Measurements from ENCODE around the gene BCL2L14.
"Not testable (repeated sequence)": the region's sequence is repeated elsewhere in the genome, so short reads cannot be mapped to it uniquely, and the experiment has no call there.

BCL2L14 gene

GRCh38 chr12:12107678-12108077 is 36.9 kb downstream of the BCL2L14 start:
- no peak for DNase-seq (ENCODE audit: low read depth in 2 of 2)

- DNase-seq (ENCODE audit: low read depth in 2 of 2) = no peak
Observed at GRCh38 chr12:12108441-12109058, 37.8 kb downstream of the BCL2L14 start.

DNA sequence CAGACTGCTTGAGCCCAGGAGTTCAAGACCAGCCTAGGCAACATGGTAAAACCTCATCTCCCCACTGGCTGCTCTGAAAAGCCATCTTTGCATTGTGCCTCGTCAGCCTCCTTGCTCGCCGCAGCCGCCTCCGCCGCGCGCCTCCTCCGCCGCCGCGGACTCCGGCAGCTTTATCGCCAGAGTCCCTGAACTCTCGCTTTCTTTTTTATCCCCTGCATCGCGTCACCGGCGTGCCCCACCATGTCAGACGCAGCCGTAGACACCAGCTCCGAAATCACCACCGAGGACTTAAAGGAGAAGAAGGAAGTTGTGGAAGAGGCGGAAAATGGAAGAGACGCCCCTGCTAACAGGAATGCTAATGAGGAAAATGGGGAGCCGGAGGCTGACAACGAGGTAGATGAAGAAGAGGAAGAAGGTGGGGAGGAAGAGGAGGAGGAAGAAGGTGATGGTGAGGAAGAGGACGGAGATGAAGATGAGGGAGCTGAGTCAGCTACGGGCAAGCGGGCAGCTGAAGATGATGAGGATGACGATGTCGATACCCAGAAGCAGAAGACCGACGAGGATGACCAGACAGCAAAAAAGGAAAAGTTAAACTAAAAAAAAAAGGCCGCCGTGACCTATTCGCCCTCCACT is 40.3 kb downstream of the BCL2L14 start:
- DNase-seq (ENCODE audit: low read depth in 2 of 2) = peak in 1 of 2 donors; percentile 3

DNA sequence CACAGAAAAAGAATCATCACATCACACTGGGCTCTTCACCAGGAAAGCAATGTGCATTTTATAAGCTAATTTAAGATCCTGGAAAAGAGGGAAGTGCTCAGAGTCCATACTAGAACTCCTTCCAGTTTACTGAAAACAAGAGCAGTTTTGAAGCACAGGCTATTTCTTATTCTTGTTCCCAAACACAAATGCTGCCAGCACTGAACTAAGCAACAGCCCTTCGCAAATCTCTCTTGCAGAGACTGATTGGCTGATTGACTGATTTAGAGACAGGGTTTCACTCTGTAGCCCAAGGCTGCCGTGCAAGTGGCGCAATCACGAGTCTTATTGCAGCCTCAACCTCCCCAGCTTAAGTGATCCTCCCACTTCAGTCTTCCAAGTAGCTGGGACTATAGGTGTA is 44.8 kb downstream of the BCL2L14 start:
- no peak for DNase-seq (ENCODE audit: low read depth in 2 of 2)

DNA sequence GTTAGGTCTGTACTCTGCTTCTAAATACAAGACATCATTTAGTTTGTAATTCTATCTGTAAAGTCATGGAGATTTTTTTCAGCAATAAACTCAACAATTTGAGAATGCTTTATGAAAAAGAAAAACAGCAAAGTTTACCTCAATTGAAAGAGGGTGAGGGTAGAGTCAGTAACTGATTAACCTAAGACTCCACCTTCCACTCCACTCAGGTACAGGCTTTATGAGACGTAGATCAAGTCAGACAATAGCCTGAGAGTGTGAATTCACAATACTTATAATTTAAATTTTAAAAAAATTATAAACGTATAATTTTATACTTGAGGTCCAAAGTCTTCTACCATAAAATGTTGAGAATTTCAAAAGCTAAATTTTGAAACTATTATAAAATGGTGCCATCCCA is 45.9 kb downstream of the BCL2L14 start:
- DNase-seq (ENCODE audit: low read depth in 2 of 2) = no peak

DNA sequence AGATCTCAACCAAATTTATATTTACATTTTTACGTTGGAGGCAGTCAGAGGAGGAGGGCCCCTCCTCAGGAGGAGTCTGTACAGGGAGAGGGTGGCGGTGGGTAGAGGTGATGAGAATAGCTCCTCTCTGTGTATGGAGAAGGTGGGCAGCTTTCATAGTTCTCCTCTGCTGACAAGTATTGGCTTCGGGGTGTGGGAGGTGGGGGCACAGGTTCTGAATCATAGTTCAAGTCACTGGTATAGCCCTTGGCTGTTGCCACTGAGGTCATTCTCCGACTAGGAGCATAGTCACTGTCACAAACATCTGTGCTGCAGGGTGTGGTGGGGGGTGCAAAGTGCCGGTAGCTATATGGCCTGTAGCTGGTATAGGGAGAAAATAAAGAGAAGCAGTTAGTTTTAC is 50.3 kb downstream of the BCL2L14 start:
- DNase-seq (ENCODE audit: low read depth in 2 of 2) = no peak

DNA sequence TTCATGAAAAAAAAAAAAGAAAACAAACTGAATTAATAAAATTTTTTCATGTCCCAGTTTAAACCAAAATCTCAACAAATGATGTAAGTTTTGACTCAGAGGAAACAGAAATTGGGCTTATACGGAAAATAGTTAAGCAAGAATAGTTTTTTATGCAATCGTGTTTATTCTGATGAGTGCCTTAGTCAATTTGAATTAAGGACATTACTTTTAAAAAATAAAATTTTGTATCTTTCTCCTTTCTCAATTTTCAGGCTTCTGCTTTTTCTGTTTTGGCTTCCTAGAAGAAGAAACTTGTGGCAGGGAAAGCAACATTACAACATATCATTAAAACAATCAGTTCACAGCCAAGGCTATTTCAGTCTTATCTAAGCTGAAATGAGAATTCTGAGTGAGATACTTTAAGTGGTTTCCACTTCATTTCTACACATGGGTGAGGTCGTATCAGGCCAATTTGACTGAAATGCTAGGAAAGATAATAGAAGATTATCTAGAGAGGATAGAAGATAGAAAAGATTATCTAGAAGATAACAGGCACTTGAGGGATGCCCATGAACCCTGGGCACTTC is 52.4 kb downstream of the BCL2L14 start:
- no peak for DNase-seq (ENCODE audit: low read depth in 2 of 2)

GRCh38 chr12:12126551-12126950 is 55.8 kb downstream of the BCL2L14 start:
- DNase-seq (ENCODE audit: low read depth in 2 of 2) = no peak

DNA sequence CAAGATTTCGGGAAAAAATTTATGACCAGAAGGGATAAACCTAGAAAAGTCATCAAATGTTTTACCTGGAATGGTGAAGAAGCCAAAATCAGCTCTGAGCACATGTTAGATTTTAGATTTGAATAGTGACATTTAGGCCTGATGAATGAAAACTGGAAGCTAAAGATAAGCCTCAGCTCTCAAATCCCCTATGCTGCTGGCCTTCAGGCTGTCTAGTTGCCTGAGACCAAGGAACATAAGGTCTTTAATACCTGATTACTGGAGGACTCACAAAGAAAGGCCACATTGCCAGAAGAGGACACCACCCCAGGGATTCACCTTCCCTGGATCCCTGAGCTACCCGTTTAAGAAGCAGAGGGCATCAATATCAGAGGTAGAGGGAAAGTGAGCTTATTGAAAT is 56.6 kb downstream of the BCL2L14 start:
- DNase-seq (ENCODE audit: low read depth in 2 of 2) = no peak

- no peak for DNase-seq (ENCODE audit: low read depth in 2 of 2)
Observed at GRCh38 chr12:12128670-12129069, 57.9 kb downstream of the BCL2L14 start.

GRCh38 chr12:12133259-12133658 is 62.5 kb downstream of the BCL2L14 start:
- DNase-seq (ENCODE audit: low read depth in 2 of 2) = no peak

DNA sequence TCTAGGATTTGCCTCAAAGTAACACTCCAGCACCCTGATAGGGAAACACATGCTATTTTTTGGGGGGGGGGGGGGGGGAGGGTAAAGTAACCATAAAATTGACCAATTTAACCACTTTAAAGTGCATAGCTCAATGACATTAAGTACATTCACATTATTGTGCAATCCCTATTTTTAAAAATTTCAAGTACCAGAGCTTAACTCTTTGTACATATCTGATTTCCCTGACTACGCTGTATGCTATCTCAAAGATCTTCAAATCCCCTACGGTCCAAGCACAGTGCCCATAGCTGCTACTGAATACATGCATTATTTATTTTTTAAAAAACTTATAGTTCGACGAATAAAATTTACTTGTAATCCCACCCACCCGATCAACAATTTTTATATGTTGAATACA is 63.0 kb downstream of the BCL2L14 start:
- no peak for DNase-seq (ENCODE audit: low read depth in 2 of 2)

DNA sequence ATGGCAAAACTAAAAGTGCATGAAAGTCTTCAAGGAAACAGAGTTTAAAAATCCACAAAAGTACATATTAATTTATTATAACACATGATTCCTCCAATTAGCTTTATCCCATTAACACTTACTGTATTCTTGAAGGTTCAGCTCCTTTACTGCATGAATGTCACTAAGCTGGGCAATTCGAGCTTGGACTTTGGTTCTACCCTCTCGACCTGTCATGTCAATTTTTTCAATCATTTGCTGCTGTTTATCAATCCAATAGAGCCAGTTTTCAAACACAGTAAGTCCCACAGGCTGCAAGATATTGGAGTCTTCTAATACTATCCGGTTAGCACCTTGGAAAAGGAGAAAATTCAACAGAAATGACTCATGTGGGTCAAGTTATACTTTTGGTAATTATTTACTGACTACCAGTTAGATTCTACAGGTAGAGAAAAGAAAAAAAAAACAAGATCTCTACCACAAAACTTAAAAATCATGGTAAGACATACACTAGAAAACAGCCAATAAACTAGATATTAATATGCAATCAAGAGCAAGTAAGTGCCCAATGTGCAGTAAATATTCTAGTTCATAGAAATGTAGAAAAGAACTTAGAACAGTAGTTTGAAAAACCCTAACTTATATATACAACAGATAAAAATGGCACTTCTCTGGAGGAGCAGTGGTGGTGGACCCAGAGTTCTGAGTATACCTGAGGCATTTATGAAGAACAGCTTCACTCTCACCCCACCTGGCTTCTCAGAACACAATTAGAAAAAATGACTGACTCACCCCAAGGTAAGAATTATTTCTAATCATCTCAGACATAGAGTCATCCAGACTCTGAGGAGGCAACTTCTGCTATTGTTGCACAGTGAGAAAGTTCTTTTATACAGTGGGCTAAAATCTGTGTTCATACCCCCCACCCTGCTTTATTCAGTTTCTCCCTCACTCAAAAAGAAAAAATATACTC is 67.7 kb downstream of the BCL2L14 start:
- no peak for DNase-seq (ENCODE audit: low read depth in 2 of 2)

DNA sequence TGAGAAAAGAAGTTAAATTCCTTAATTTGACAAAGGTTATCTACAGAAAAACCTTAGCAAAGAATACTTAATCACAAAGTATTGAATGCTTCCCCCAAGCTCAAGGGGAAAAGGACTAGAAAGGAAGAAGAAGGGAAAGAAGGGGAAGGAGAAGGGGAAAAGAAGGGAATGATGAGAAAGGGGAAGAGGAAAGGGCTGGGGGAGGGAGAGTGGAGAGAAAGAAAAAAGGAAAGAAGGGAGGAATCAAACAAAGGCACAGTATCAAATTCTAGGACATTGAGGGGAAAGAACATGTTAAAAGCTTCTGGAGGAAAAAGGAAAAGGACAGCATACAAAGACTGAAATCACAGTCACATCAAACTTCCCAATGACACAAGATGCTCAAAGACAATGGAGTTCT is 70.3 kb downstream of the BCL2L14 start:
- no peak for DNase-seq (ENCODE audit: low read depth in 2 of 2)

- not testable (repeated sequence) for DNase-seq (ENCODE audit: low read depth in 2 of 2)
Observed at GRCh38 chr12:12144531-12144930, 73.8 kb downstream of the BCL2L14 start.

GRCh38 chr12:12147111-12147510 is 76.4 kb downstream of the BCL2L14 start:
- no peak for DNase-seq (ENCODE audit: low read depth in 2 of 2)
